ENCODE results near the gene CYP11A1. TPM values are rescaled to one million over a fixed set of nuclear protein-coding genes. Genes with fewer than 3 reads are reported as not detected.
A peak's percentile ranks its signal among the peaks of the same experiment; 100 is the strongest.

Gene CYP11A1
- total and polyA plus RNA-seq, 3 donors from 2014 or later, result 74.3 to 76.4 (median 76.2) TPM

GRCh38 chr15:74405823-74406222 lies 38.4 kb upstream of the CYP11A1 start:
- intact Hi-C loops (cut with DNase I; ENCODE audit: low total_unique reads), result no loop called here
- peak; percentile 44 for DNase-seq
- TF ChIP-seq POLR2A (IDR thresholded peaks at IDR 0.05), result no peak
- TF ChIP-seq CTCF (IDR thresholded peaks at IDR 0.05), result no peak
- Histone ChIP-seq H3K4me1 (peaks cover 58% of the 10 kb centered on the region), H3K27me3 (no peaks in the 10 kb centered on the region), H3K4me3 (no peak overlapping the region), H3K9me3 (no peaks in the 10 kb centered on the region), H3K27ac (peak overlapping the region; percentile 16 to 68), H3K36me3 (ENCODE audit: low read depth, missing control alignments) (no peaks in the 10 kb centered on the region)
- 28 to 46% methylated on average over 7 of the region's 7 CpGs for WGBS, 2 donors

DNA sequence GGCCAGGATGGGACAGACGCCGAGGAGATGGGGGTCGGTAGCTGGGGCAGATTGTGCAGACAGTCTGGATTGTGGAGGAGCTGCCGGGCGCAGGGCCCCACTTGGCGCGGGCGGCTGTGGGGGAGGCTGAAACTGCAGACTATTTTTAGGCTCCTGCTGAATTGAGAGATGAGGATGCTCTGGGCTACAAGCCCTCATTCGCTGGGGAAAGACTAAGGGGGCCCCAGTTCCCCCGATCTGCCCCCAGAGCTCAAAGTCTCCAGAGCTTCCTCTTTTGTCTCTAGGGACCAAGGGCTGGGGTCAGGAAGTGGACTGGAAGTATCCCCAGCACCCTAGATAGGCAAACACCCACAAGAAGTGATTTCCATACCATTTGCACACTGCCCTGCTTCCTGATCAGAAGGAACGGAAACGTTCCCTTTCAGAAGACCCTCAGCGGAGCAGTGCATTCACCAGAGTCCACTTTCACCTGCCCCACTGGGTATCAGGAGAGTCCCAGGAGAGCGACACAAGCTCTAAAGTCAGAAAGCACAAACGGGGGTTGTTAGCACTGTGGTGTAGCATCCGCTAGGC lies 36.6 kb upstream of the CYP11A1 start:
- Histone ChIP-seq H3K9me3 (no peaks in the 10 kb centered on the region), H3K27me3 (no peaks in the 10 kb centered on the region), H3K27ac (no peak overlapping the region), H3K36me3 (ENCODE audit: low read depth, missing control alignments) (no peaks in the 10 kb centered on the region), H3K4me1 (peaks cover 58% of the 10 kb centered on the region), H3K4me3 (no peak overlapping the region)
- DNase-seq, result peak; percentile 70
- intact Hi-C loops (cut with DNase I; ENCODE audit: low total_unique reads), result no loop called here
- TF ChIP-seq CTCF (IDR thresholded peaks at IDR 0.05) (no peak), POLR2A (IDR thresholded peaks at IDR 0.05) (no peak)
- 50 to 56% methylated on average over 15 to 16 of the region's 16 CpGs for WGBS, 2 donors

DNA sequence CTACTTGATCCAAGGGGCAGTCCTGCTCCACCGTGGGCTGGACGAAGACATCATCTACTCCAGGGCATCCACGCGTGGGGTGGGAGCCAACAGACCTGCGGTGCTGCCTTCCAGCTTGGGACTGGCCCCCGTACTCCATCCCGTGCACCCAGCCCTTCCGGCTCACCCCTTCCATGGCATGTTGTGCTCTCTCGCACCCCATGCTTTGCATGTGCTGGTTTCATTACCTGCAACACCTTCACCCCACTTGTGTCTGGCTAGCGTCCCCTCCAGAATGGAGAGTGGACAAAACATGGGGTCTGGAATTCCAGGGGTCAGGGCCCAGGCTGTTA lies 36.1 kb upstream of the CYP11A1 start:
- Histone ChIP-seq H3K27me3 (no peaks in the 10 kb centered on the region), H3K9me3 (no peaks in the 10 kb centered on the region), H3K36me3 (ENCODE audit: low read depth, missing control alignments) (no peaks in the 10 kb centered on the region), H3K27ac (no peak overlapping the region), H3K4me1 (peaks cover 55% of the 10 kb centered on the region), H3K4me3 (no peak overlapping the region)
- no peak for DNase-seq
- 56 to 71% methylated on average over 6 to 8 of the region's 10 CpGs for WGBS, 2 donors
- intact Hi-C loops (cut with DNase I; ENCODE audit: low total_unique reads), result no loop called here
- TF ChIP-seq CTCF (IDR thresholded peaks at IDR 0.05) (no peak), POLR2A (IDR thresholded peaks at IDR 0.05) (no peak)

DNA sequence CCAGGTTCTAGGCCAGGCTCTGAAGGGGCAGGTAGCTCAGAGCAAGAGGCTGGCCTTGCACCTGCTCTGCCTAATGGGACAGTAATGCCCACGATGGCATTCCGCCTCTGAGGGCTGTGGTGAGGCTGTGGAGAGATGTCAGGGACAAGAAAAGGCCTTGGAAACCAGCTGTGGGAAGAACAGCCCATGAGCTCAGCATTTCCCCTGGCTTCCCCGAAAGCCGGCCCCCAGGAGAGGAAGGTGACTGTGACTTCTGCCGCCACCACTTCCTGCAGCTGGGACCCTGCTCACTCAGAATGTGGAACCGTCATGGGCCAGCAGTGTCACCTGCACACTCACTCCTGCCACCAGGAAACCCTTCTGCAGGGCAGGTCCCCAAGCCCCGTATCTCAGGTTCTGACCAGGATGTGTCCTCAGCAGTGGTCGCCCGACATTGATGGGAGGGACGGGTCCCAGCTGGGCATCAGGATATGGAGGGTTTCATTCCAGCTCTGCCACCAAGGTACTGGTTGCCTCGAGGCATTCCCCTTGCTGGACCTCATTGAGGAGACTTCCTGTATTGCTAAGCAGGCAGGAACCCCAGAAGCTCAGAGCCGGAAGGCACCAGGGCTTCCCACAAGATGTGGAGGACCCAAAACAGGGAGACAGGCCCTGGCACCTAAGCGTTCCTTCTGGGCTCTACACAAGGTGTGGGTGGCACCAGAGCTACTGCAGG lies 35.6 kb upstream of the CYP11A1 start:
- no peaks in the 10 kb centered on the region for H3K36me3 ChIP-seq (ENCODE audit: low read depth, missing control alignments)
- no peaks in the 10 kb centered on the region for H3K9me3 ChIP-seq
- intact Hi-C loops (cut with DNase I; ENCODE audit: low total_unique reads), result no loop called here
- peaks cover 50% of the 10 kb centered on the region for H3K4me1 ChIP-seq
- DNase-seq, result no peak
- no peak overlapping the region for H3K27ac ChIP-seq
- no peak overlapping the region for H3K4me3 ChIP-seq
- no peaks in the 10 kb centered on the region for H3K27me3 ChIP-seq
- TF ChIP-seq POLR2A (IDR thresholded peaks at IDR 0.05) (no peak), CTCF (IDR thresholded peaks at IDR 0.05) (no peak)
- WGBS, 2 donors, result 60 to 77% methylated on average over 2 to 13 of the region's 13 CpGs

Data from testis (tissue), 3 donors.